GM18508 (cell line): Measurements from ENCODE around the gene GRK6.
A peak's percentile ranks its signal among the peaks of the same experiment; 100 is the strongest.

Source experiments
- ATAC-seq: cut with Tn5 transposase; IDR thresholded peaks from one replicate; pipeline ENCODE4 v1.9.1; 2021; ENCODE audit warnings: moderate number of reproducible peaks; ENCODE audit not compliant: insufficient read depth, unreplicated experiment

GRK6 gene

GRCh38 chr5:177425196-177425800, 1.2 kb upstream of the GRK6 start:
- ATAC-seq: no peak

- peak; percentile 74 for ATAC-seq
Measured at GRCh38 chr5:177425801-177426565, 493 bp upstream of the GRK6 start.

DNA sequence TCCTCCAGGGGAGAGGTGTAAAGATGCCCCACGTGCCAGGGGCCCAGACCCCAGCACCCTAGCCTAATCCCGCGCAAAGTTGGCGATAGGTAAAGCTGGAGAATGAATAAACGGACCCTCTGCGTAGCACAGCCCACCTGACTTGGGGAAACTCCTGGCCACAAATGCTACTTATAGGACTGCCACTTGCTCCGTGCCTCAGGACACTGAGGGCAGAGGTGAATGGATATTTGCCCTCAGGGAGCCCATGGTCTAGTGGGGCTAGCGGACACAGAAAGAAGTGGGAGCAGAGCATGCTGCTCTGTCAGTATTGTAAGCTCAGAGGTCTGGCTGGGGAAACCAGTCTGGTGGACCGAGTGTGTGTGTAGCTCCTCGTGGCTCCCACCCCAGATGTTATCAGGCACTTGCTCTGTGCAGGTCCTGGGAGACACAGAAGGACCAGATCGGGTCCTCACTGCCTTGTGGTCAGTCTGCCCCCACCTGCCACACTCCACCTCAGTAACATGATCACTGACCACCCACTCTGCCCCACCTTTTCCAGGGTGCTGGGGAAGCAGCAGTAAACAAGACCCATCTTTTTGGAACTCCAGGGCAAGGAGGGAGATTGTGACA, 841 bp downstream of the GRK6 start:
- no peak for ATAC-seq

DNA sequence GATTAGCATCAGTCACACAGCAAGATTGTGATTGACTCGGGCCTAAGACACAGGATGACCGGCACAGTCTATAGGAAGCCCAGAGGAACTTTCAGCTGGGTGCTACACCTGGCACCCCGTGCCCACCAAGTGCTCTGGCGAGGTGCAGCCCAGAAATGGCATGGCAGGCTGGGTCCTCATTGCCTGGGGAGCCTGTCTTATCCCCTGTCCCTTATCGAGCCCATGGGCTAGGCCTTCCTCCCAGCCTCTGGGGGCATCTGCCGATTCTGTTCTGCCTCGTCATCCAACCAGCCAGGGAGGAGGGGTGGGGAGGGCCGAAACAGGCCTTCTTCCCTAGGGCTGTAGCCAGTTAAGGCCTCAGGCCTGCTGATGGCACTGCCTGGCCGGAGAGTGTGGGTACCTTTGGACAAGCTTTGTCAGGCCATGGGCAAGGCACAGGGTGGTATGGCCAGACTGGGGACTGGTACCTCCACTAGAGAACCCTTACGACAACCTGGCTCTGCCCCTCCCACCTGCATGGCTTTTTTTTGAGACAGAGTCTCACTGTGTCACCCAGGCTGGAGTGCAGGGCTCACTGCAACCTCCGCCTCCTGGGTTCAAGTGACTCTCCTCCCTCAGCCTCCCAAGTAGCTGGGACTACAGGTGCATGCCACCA, 1.6 kb downstream of the GRK6 start:
- no peak for ATAC-seq

- no peak for ATAC-seq
Measured at GRCh38 chr5:177428574-177429217, 2.2 kb downstream of the GRK6 start.

DNA sequence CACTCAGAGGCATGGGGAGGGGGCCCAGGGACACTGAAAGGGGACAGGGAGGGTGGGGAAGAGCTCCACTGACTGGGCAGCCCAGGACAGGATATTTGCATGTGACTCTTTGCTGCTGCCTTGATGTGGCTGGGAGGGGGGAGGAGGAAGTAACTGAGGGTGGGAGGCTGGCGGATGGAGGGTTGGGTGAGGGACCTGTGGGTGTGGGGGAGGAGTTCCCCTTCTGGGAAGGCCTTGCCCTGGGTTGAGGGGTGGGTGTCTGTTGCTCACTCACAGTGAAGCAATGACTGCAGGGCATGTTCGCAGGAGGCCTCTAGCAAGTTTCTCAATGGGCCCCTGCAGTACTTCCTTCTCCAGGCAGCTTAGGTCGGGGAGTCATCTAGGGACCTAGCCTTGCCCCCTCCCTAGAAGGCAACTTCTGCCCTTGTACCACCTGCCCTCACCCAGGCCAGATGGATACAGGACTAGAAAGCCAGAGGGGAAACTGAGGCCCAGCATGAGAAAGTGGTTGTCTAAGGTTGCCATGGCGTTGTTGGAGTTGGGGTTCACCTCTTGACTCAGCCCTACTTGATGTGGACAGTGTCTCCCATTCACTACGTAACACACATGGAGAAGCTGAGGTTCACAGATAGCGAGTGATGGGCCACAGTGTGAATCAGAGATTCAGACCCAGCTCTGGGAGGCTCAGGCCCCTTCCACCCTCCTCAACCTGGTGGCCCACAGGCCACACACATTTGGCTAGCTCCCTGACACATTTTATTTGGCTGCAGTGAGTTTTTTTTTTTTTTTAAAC, 3.0 kb downstream of the GRK6 start:
- no peak for ATAC-seq

DNA sequence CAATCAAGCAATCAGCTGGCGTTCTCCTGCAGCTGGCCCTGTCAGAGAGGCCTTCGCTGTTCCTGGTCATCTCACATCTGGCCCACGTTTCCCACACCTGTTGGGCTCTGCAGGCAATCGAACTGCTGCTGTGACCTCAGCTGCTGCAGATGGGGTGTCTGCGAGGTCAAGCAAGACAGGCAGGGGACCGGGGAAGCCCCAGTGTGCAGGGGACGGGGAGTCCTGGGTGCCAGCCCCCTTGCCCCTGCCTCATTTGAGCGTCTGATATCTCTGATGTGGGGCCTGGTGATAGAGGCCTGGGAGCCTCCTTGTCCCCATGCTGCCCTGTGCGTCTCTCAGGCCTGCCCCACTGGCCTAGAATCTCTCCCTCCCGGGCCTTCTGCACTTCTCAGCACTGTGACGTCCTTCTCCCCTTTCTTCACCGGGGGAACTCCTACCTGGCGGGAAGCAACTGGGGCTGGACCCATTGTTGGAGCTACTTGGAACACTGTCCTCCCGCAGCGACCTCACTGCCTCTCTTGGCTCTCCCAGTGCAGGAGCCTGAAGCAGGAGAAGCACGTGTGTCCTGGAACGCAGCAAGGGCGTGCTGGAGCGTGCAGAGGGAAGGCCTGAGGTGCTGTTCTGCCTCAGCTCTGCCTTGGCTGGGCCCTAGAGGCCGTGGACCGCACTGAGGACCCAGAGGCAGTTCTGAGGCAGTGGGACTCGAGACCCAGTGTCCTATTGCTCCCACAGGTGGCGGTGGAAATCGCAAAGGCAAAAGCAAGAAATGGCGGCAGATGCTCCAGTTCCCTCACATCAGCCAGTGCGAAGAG, 3.9 kb downstream of the GRK6 start:
- no peak for ATAC-seq

DNA sequence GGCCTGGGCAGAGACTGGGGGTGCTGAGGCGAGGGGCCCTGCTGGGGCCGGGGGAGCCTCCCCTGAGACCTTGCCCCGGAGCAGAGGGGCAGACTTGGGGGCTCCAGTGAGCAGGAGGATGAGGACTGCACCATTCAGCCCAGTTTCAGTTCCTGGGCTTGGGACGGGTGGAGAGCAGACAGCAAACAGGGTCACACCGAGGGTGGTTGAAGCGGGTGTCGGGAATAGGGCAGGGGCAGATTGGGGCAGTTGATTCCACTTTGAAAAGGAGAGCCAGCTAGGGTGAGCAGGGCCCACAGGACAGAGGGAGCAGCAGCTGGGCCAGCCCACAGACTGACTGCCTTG, 4.5 kb downstream of the GRK6 start:
- ATAC-seq: no peak

DNA sequence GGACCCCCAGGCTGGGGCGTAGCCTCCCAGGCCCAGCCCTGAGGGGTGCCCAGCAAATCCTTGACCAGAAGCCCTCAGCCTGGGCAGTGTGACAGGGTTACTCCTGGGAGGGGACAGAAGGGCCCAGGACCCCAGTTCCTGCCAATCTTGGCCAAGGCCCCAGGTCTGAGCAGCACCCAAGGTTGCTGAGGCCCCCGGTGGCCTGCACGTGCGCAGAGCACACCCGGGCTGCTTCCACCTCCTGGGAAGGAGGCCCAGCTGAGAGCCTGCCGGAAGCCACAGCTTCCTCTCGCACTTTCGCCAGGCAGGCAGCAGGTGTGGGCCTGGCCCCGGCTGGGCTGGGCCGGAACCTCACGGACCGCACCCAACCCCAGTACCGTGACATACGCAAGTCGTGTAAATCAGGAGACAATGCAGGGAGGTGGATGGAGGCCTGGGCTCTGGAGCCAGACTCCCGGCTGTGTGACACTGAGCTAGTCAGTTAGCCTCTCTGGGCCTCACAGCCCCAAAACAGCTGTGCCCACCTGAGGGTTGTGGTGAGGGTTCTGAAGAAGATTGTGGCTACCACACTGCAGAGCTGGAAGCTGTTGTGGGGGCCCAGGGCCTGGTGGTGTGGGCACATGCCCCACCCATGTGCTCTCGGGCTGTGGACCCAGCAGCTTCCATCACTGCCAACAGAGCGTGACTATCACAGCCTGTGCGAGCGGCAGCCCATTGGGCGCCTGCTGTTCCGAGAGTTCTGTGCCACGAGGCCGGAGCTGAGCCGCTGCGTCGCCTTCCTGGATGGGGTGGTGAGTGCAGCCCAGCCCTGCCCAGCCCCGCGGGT, 5.1 kb downstream of the GRK6 start:
- peak; percentile 28 for ATAC-seq

DNA sequence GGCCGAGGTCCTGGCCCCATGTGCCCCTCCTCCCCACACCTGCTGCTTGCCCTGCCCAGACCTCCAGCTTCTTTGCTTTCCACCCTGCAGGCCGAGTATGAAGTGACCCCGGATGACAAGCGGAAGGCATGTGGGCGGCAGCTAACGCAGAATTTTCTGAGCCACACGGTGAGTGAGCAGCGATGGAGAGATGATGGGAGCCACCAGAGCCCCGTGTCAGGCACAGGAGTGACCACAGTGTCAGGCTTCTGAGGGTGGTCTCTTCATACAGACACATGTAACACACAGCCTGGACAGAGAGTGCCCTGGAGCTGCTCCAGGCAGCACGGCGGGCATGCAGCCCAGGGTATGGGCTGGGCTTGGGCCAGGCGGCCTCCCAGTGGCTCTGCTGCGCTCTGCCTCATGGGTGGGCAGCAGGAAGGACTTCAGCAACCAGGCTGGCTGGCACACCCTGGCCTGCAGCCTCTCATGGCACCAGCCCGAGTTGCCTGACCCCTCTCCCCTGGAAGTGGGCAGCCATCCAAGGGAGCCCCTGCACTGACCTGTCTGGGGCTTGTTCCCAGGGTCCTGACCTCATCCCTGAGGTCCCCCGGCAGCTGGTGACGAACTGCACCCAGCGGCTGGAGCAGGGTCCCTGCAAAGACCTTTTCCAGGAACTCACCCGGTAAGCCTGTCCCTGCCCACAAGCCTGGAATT, 5.8 kb downstream of the GRK6 start:
- ATAC-seq: no peak

GRCh38 chr5:177432839-177433657, 6.6 kb downstream of the GRK6 start:
- no peak for ATAC-seq

DNA sequence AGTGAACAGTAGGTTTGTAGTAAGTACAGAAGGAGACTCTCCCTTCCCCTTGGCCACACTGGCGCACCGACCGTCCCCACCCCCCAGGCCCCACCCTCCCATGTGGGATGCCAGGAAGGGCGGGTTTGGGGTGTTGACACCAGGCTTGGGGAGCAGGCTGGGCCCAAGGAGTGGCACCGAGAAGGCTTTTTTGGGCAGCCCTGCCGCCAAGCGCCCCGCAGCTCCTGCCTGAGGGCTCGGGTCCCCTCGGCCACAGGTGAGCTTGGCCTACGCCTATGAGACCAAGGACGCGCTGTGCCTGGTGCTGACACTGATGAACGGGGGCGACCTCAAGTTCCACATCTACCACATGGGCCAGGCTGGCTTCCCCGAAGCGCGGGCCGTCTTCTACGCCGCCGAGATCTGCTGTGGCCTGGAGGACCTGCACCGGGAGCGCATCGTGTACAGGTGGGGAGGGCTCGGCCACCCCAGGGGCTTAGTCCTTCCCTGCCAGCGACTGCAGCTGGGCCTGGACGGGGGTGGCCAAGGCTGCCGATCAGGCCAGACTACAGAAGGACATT, 7.3 kb downstream of the GRK6 start:
- ATAC-seq: no peak

DNA sequence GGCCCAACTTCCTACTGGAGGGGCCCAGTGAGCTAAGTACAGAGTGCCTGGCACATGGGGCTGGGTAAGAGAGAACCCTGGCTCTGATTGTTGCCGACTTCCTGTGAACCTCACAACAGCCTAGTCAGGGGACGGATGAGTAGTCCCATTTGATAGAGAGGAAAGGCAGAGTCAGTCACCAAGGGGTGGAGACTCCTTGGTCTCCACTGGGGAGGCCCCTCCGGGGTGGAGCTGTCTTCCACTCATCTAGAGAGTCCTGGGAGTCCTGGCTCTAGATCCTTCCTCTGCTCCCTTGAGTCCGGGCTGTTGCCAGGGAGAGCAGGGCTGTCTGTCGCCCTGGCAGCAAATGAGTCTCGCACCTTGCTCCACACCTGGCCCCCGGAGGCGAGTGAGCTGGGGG, 8.0 kb downstream of the GRK6 start:
- no peak for ATAC-seq

DNA sequence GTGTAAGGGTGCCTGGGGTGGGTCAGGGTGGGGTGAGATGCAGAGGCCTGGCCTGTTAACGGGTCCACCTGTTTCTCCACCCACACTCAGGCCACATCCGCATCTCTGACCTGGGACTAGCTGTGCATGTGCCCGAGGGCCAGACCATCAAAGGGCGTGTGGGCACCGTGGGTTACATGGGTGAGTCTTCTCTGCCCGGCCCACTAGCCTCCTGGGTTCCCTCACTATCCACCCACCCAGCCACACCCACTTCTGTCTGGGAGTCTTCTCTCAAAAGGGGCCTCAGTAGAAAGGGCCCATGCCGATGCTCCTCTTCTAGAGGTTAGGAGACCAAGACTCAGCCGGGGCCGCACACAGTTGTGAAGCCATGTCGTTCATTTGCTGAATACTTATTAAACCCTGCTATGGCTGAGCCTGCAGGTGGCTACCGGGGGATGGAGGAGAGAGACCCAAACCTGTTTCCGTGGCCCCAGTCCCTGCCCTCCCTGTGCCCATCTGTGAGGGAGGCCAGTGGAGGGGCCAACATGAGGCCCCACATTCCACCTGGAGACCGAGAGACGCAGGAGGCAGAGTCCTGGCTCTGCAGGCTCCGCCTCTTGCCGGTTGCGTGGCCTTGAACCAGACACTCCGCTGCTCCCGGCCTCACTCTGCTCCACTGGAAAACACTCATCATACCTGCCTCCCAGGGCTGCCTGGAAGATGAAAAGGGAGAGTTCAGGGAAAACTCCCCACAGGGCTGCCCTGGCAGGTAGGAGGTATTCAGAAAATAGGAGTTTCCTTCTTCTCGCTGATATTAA, 8.7 kb downstream of the GRK6 start:
- no peak for ATAC-seq

GRCh38 chr5:177435847-177436536, 9.5 kb downstream of the GRK6 start:
- ATAC-seq: no peak
